HG02981 (cell line): Measurements from ENCODE around the gene ZNRF1.

Experiments
- ATAC-seq: cut with Tn5 transposase; IDR thresholded peaks from one replicate; pipeline ENCODE4 v1.9.1; 2021; ENCODE audit warnings: mild to moderate bottlenecking, moderate library complexity; ENCODE audit not compliant: unreplicated experiment

Gene ZNRF1

GRCh38 chr16:75058806-75059205, 60.0 kb downstream of the ZNRF1 start:
- no peak for ATAC-seq

- ATAC-seq: no peak
These were observed 60.6 kb downstream of the ZNRF1 start for GRCh38 chr16:75059411-75059810.

- ATAC-seq: no peak
These were observed 61.9 kb downstream of the ZNRF1 start for GRCh38 chr16:75060723-75061122.

GRCh38 chr16:75061669-75062068, 62.8 kb downstream of the ZNRF1 start:
- ATAC-seq: no peak

GRCh38 chr16:75062135-75062975, 63.5 kb downstream of the ZNRF1 start:
- ATAC-seq: no peak

GRCh38 chr16:75062976-75063346, 64.1 kb downstream of the ZNRF1 start:
- no peak for ATAC-seq

GRCh38 chr16:75063549-75064088, 64.8 kb downstream of the ZNRF1 start:
- ATAC-seq: no peak

- ATAC-seq: no peak
These were observed 65.8 kb downstream of the ZNRF1 start for GRCh38 chr16:75064403-75065148.

GRCh38 chr16:75065149-75065505, 66.3 kb downstream of the ZNRF1 start:
- ATAC-seq: no peak

GRCh38 chr16:75065521-75066149, 66.8 kb downstream of the ZNRF1 start:
- ATAC-seq: no peak

GRCh38 chr16:75066861-75067447, 68.1 kb downstream of the ZNRF1 start:
- ATAC-seq: no peak

- no peak for ATAC-seq
These were observed 69.5 kb downstream of the ZNRF1 start for GRCh38 chr16:75068085-75069031.

- no peak for ATAC-seq
These were observed 71.4 kb downstream of the ZNRF1 start for GRCh38 chr16:75070012-75070841.

- ATAC-seq: no peak
These were observed 72.8 kb downstream of the ZNRF1 start for GRCh38 chr16:75071621-75072020.

GRCh38 chr16:75072239-75072947, 73.6 kb downstream of the ZNRF1 start:
- no peak for ATAC-seq

- ATAC-seq: no peak
These were observed 74.9 kb downstream of the ZNRF1 start for GRCh38 chr16:75073545-75074303.

- ATAC-seq: no peak
These were observed 75.5 kb downstream of the ZNRF1 start for GRCh38 chr16:75074304-75074793.
